Measurements from ENCODE around the gene ILK. TPM values are rescaled to one million over a fixed set of nuclear protein-coding genes. Genes with fewer than 3 reads are reported as not detected.

The ILK gene
- total and polyA plus RNA-seq, 2 of the 13 experiments (the other 11 are each of a cell fraction or from before 2014, with no cell fraction given): 70.3 to 108 TPM

- H3K4me2 ChIP-seq (ENCODE audit: low read depth, low read length): no peak overlapping the region
- FAIRE-seq (no peak), ATAC-seq (no peak), DNase-seq (ENCODE audit: low spot score) (no peak)
- intact Hi-C loops (cut with micrococcal nuclease; ENCODE audit: unreplicated experiment) (loop anchor here (1.0 kb wide), 1 partner anchor 24 kb away; no protein-coding TSS in a partner anchor), in situ Hi-C loops (cut with HindIII; ENCODE audit: extremely low pct_ligation_motif_present, low pct_unique_long_range_greater_than_20kb) (no loop called here)
- WGBS (ENCODE audit: low lambda C conversion rate): 19% methylated on average over 9 of the region's 31 CpGs
- H3K27me3 ChIP-seq (ENCODE audit: control insufficient read depth in 1 of 2, insufficient read depth in 2 of 2, low read length in 2 of 2): peaks cover 15 to 68% of the 10 kb centered on the region in 2 experiments
- H3K9me3 ChIP-seq (ENCODE audit: low read length): no peaks in the 10 kb centered on the region
- H3K27ac ChIP-seq (ENCODE audit: extremely low read length, insufficient read depth, low read length): no peak overlapping the region
- H3K79me2 ChIP-seq (ENCODE audit: insufficient read depth, low read length): peaks cover 4% of the 10 kb centered on the region
- BruUV-seq (replicated peaks): no TSS peak
- H3K4me3 ChIP-seq (replicated peaks in 1 of 3; ENCODE audit: insufficient read depth in 1 of 3, low read depth in 2 of 3, low read length in 3 of 3): no peak overlapping the region
- peaks cover 32% of the 10 kb centered on the region for H3K4me1 ChIP-seq (ENCODE audit: insufficient read depth, low read length)
- no peak overlapping the region for H2AFZ ChIP-seq (ENCODE audit: low read length)
- POLR2A ChIA-PET: interaction anchor here (5.5 kb wide), 1 partner anchor 11 kb away, joined by 24 read pairs; the partner anchor contains the start of gene TAF10
- H3K36me3 ChIP-seq (replicated peaks in 1 of 2; ENCODE audit: control insufficient read depth in 1 of 2, insufficient read depth in 2 of 2, low read length in 2 of 2): no peaks in the 10 kb centered on the region
- CTCF ChIA-PET (ENCODE audit: low intra/inter-chr PET ratio, low total read pairs): no interaction called here
- H4K20me1 ChIP-seq (ENCODE audit: insufficient read depth, low read length): no peaks in the 10 kb centered on the region
- H3K9ac ChIP-seq (ENCODE audit: insufficient read depth, low read depth, low read length): no peak overlapping the region
- TF ChIP-seq ATF7-NPFF (CRISPR knock-in tag; IDR thresholded peaks at IDR 0.05; ENCODE audit: low read depth): no peak
- TF ChIP-seq FOXA1 (IDR thresholded peaks at IDR 0.05): no peak
- no peak for TF ChIP-seq FOXA1 (CRISPR knock-in tag; IDR thresholded peaks at IDR 0.05)
- peak; percentile 68 for TF ChIP-seq BHLHE40 (IDR thresholded peaks at IDR 0.05; ENCODE audit: low read length)
- no peak for TF ChIP-seq ZNF318 (CRISPR knock-in tag; IDR thresholded peaks at IDR 0.05)
- no peak for TF ChIP-seq ZNF362 (CRISPR knock-in tag; IDR thresholded peaks at IDR 0.05; ENCODE audit: borderline replicate concordance)
- no peak for TF ChIP-seq IKZF1 (IDR thresholded peaks at IDR 0.05)
- no peak for TF ChIP-seq ZFYVE20 (CRISPR knock-in tag; IDR thresholded peaks at IDR 0.05; ENCODE audit: borderline replicate concordance, low read depth)
- TF ChIP-seq ZNF572 (CRISPR knock-in tag; IDR thresholded peaks at IDR 0.05): no peak
- TF ChIP-seq ZNF768 (CRISPR knock-in tag; IDR thresholded peaks at IDR 0.05): no peak
- 0 out of 2 replicates have a peak, but pooled peaks have one; percentile 15 for TF ChIP-seq SALL1 (CRISPR knock-in tag; IDR thresholded peaks at IDR 0.05)
- no peak for TF ChIP-seq ZNF44 (CRISPR knock-in tag; IDR thresholded peaks at IDR 0.05)
- TF ChIP-seq DPF2 (CRISPR knock-in tag; IDR thresholded peaks at IDR 0.05; ENCODE audit: borderline replicate concordance, low read depth): no peak
- TF ChIP-seq ZFP36L1 (CRISPR knock-in tag; IDR thresholded peaks at IDR 0.05): no peak
- no peak for TF ChIP-seq STAT5B (CRISPR knock-in tag; IDR thresholded peaks at IDR 0.05)
Observed at GRCh38 chr11:6623391-6624363, 20.1 kb downstream of the ILK start.
